NT2/D1 (cell line): ENCODE results near the gene ST6GALNAC6.

Experiments
- DNase-seq: peaks from one replicate; pipeline ENCODE4 v3.0.0-alpha.2; 2011; ENCODE audit warnings: low read depth, low spot score
- H3K27me3 ChIP-seq: 2 replicates; pipeline ENCODE4 v1.6.0; 2011; ENCODE audit warnings: mild to moderate bottlenecking; ENCODE audit not compliant: insufficient read length, insufficient read depth
- H3K36me3 ChIP-seq: 2 replicates; pipeline ENCODE4 v1.6.1; 2011; ENCODE audit warnings: mild to moderate bottlenecking, low read length, mixed read lengths; ENCODE audit not compliant: insufficient read depth, insufficient read length
- H3K4me1 ChIP-seq: 2 replicates; pipeline ENCODE4 v1.5.1; 2011; ENCODE audit not compliant: insufficient read depth, insufficient read length
- H3K4me3 ChIP-seq: 2 replicates; pipeline ENCODE4 v1.5.1; 2011; ENCODE audit warnings: low read depth; ENCODE audit not compliant: insufficient read length
- H3K9ac ChIP-seq: 2 replicates; pipeline ENCODE4 v1.6.0; 2011; ENCODE audit warnings: low read depth; ENCODE audit not compliant: insufficient read length
- H3K9me3 ChIP-seq: 2 replicates; pipeline ENCODE4 v1.5.1; 2011; ENCODE audit warnings: mild to moderate bottlenecking, low read length; ENCODE audit not compliant: insufficient read depth
- SUZ12 ChIP-seq: IDR thresholded peaks from 2 replicates; pipeline ENCODE4 v1.6.1; 2011; ENCODE audit not compliant: insufficient read length, insufficient read depth; ENCODE audit errors: extremely low read depth
- YY1 ChIP-seq: IDR thresholded peaks from 2 replicates; pipeline ENCODE4 v1.6.1; 2011; ENCODE audit not compliant: insufficient read length, insufficient read depth
- ZNF274 ChIP-seq: IDR thresholded peaks from 2 replicates; pipeline ENCODE4 v1.6.1; 2011; ENCODE audit warnings: mild to moderate bottlenecking, low read depth, low read length

Gene ST6GALNAC6

DNA sequence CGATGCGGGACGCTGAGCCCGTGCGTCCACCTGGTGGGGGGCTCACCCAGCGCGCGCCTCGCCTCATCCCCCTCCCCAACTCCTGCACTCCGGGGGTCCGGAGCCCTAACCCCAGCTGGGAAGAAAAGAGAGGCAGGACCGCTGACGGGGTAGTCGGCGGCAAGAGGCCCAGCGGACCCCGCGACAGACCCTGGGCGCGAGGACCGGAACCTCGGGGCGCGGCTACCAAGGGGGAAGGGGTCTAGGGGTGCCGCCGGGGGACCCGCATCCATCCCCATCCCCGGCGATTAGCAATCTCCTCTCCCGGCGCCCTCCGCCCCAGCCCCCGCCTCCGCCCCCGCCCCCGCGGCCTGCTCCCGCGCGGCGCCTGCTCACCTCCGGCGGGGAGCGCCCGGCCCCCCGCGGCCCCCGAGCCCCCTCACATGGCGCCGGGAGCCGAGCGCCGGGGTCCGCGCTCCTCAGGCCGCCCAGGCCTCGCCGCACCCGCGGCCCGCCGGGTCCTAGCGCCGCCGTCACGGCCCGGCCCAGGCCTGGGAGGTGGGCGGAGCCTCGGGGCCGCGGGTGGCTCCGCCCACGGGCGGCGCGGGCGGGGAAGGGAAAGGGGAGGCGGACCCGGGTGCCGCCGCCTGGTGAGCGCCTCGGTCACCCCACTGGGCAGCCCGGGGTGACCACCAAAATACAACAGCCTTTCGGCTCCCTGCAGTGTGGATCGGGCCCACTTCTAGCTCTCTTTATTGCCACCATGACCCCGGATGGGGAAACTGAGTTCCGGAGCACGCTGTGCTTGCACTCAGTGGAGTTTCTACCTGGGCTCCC, at the start of gene ST6GALNAC6:
Gene ST6GALNAC6, minus strand, starts transcription at position 476 of the 816 bp plus-strand sequence. CDS start 1,622 bp downstream, outside the sequence.
- peaks cover 22% of the 10 kb centered on the region for H3K36me3 ChIP-seq
- peak within 1 kb of the TSS; percentile 69 for H3K4me3 ChIP-seq
- no peak for TF ChIP-seq YY1
- no peak for TF ChIP-seq SUZ12
- TF ChIP-seq ZNF274 = no peak
- peaks cover 5% of the 10 kb centered on the region for H3K27me3 ChIP-seq
- H3K9me3 ChIP-seq = no peaks in the 10 kb centered on the region
- peak within 1 kb of the TSS; percentile 81 for H3K9ac ChIP-seq
- peaks cover 26% of the 10 kb centered on the region for H3K4me1 ChIP-seq
- no peak for DNase-seq

- no peak for DNase-seq
- no peaks in the 10 kb centered on the region for H3K9me3 ChIP-seq
- TF ChIP-seq SUZ12 (no peak), YY1 (no peak), ZNF274 (no peak)
- H3K4me1 ChIP-seq = peaks cover 10% of the 10 kb centered on the region
- peaks cover 69% of the 10 kb centered on the region for H3K36me3 ChIP-seq
- H3K27me3 ChIP-seq = no peaks in the 10 kb centered on the region
- no peak overlapping the region for H3K4me3 ChIP-seq
- H3K9ac ChIP-seq = peak overlapping the region; percentile 46
Observed at GRCh38 chr9:127947841-127948710, 48.7 kb upstream of the ST6GALNAC6 start.

DNA sequence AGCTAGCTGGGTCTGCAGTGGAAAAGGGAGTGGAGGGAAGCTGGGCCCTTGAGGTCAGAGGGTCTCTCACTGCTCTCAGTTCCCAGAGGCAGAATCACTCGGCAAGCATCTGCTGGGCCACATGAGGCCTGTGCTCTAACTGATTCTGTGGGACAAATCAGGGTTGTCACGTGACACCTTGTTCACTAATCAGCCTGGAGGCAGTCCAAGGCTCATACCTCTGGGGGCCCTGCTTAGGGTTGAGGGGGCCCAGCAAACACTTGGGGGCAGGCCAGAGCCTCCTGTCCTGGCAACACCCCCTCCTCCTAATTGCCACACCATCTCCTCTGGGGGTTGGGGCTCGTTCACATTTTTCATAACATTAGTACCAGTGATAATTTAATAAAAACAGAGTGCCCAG, 47.3 kb upstream of the ST6GALNAC6 start:
- no peak for DNase-seq
- Histone ChIP-seq H3K4me3 (no peak overlapping the region), H3K9ac (no peak overlapping the region), H3K36me3 (peaks cover 78% of the 10 kb centered on the region), H3K9me3 (no peaks in the 10 kb centered on the region), H3K27me3 (no peaks in the 10 kb centered on the region), H3K4me1 (peaks cover 13% of the 10 kb centered on the region)
- no peak for TF ChIP-seq YY1

- TF ChIP-seq YY1 (no peak), SUZ12 (no peak), ZNF274 (no peak)
- Histone ChIP-seq H3K4me1 (peaks cover 13% of the 10 kb centered on the region), H3K36me3 (peaks cover 80% of the 10 kb centered on the region), H3K4me3 (no peak overlapping the region), H3K27me3 (no peaks in the 10 kb centered on the region), H3K9ac (no peak overlapping the region), H3K9me3 (no peaks in the 10 kb centered on the region)
- no peak for DNase-seq
Observed at GRCh38 chr9:127945942-127946341, 46.5 kb upstream of the ST6GALNAC6 start.

DNA sequence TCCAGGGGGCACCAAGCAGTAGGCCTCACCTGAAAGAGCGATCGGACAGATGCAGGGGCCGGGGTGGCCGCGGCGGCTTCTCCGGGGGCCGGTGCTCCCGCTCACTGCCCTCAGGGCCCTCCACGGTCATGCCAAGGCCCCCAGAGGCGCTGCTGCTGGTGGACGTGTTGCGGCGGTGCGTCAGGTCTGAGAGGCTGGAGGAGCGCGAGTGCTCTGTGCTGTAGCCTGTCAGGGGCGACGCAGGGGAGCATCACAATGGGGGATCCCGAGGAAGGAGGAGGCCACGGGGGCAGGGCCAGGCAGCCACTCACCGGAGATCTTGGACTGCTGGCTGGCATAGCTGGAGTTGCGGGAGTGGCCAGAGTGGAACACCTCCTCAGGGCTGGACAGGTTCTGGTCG, 45.9 kb upstream of the ST6GALNAC6 start:
- no peak for DNase-seq
- Histone ChIP-seq H3K27me3 (no peaks in the 10 kb centered on the region), H3K36me3 (peaks cover 76% of the 10 kb centered on the region), H3K9me3 (no peaks in the 10 kb centered on the region), H3K9ac (peak overlapping the region; percentile 5), H3K4me3 (no peak overlapping the region), H3K4me1 (peaks cover 12% of the 10 kb centered on the region)
- TF ChIP-seq ZNF274 (no peak), YY1 (no peak), SUZ12 (no peak)

GRCh38 chr9:127944586-127945218, 45.3 kb upstream of the ST6GALNAC6 start:
- Histone ChIP-seq H3K4me3 (no peak overlapping the region), H3K4me1 (peaks cover 10% of the 10 kb centered on the region), H3K9me3 (no peaks in the 10 kb centered on the region), H3K36me3 (peaks cover 76% of the 10 kb centered on the region), H3K9ac (no peak overlapping the region), H3K27me3 (no peaks in the 10 kb centered on the region)
- DNase-seq = no peak
- TF ChIP-seq ZNF274 (no peak), YY1 (no peak), SUZ12 (no peak)
